HG02852 (cell line): ENCODE data around the gene LEMD2.

ENCODE experiments used
- ATAC-seq: cut with Tn5 transposase; IDR thresholded peaks from one replicate; pipeline ENCODE4 v1.9.1; 2021; ENCODE audit warnings: mild to moderate bottlenecking, moderate library complexity; ENCODE audit not compliant: unreplicated experiment

The LEMD2 gene

GRCh38 chr6:33742837-33743236, 46.1 kb downstream of the LEMD2 start:
- no peak for ATAC-seq

GRCh38 chr6:33742092-33742491, 46.8 kb downstream of the LEMD2 start:
- no peak for ATAC-seq

GRCh38 chr6:33740794-33741193, 48.1 kb downstream of the LEMD2 start:
- ATAC-seq = no peak

GRCh38 chr6:33740204-33740608, 48.7 kb downstream of the LEMD2 start:
- ATAC-seq = no peak

GRCh38 chr6:33739571-33739970, 49.4 kb downstream of the LEMD2 start:
- no peak for ATAC-seq

GRCh38 chr6:33738879-33739278, 50.1 kb downstream of the LEMD2 start:
- ATAC-seq = no peak

- ATAC-seq = no peak
Measured at GRCh38 chr6:33738153-33738552, 50.8 kb downstream of the LEMD2 start.

GRCh38 chr6:33737267-33738026, 51.5 kb downstream of the LEMD2 start:
- no peak for ATAC-seq

GRCh38 chr6:33735216-33735615, 53.7 kb downstream of the LEMD2 start:
- no peak for ATAC-seq

- no peak for ATAC-seq
Measured at GRCh38 chr6:33733709-33734007, 55.3 kb downstream of the LEMD2 start.

- no peak for ATAC-seq
Measured at GRCh38 chr6:33732817-33733708, 55.9 kb downstream of the LEMD2 start.

- no peak for ATAC-seq
Measured at GRCh38 chr6:33732385-33732784, 56.5 kb downstream of the LEMD2 start.

- ATAC-seq = no peak
Measured at GRCh38 chr6:33731751-33732282, 57.1 kb downstream of the LEMD2 start.

- no peak for ATAC-seq
Measured at GRCh38 chr6:33731035-33731434, 57.9 kb downstream of the LEMD2 start.

- no peak for ATAC-seq
Measured at GRCh38 chr6:33730611-33731010, 58.3 kb downstream of the LEMD2 start.

GRCh38 chr6:33729059-33729458, 59.9 kb downstream of the LEMD2 start:
- no peak for ATAC-seq

- ATAC-seq = no peak
Measured at GRCh38 chr6:33728438-33728837, 60.5 kb downstream of the LEMD2 start.

GRCh38 chr6:33727932-33728331, 61.0 kb downstream of the LEMD2 start:
- ATAC-seq = no peak

- ATAC-seq = no peak
Measured at GRCh38 chr6:33727126-33727525, 61.8 kb downstream of the LEMD2 start.

- no peak for ATAC-seq
Measured at GRCh38 chr6:33726696-33727095, 62.2 kb downstream of the LEMD2 start.

GRCh38 chr6:33725891-33726673, 62.8 kb downstream of the LEMD2 start:
- no peak for ATAC-seq
